COLO668 (cell line): ENCODE results near the gene DPF3.

Experiments used
- DNase-seq: peaks from one replicate; lab custom pipeline; 2025; ENCODE audit not compliant: unreplicated experiment; lab: John Stamatoyannopoulos, UW

The DPF3 gene

GRCh38 chr14:72801381-72801812 is 92.5 kb downstream of the DPF3 start:
- DNase-seq: no peak

- no peak for DNase-seq
Observed at GRCh38 chr14:72800848-72801370, 93.0 kb downstream of the DPF3 start.

- no peak for DNase-seq
Observed at GRCh38 chr14:72800296-72800695, 93.6 kb downstream of the DPF3 start.

- DNase-seq: no peak
Observed at GRCh38 chr14:72796935-72797334, 97.0 kb downstream of the DPF3 start.

GRCh38 chr14:72793156-72793939 is 100.6 kb downstream of the DPF3 start:
- DNase-seq: no peak

- no peak for DNase-seq
Observed at GRCh38 chr14:72792051-72792788, 101.7 kb downstream of the DPF3 start.

- DNase-seq: no peak
Observed at GRCh38 chr14:72790887-72791566, 102.9 kb downstream of the DPF3 start.

- no peak for DNase-seq
Observed at GRCh38 chr14:72788972-72789728, 104.8 kb downstream of the DPF3 start.

GRCh38 chr14:72788255-72788654 is 105.6 kb downstream of the DPF3 start:
- DNase-seq: no peak

- no peak for DNase-seq
Observed at GRCh38 chr14:72787841-72788240, 106.1 kb downstream of the DPF3 start.

GRCh38 chr14:72786378-72787350 is 107.2 kb downstream of the DPF3 start:
- DNase-seq: no peak

- no peak for DNase-seq
Observed at GRCh38 chr14:72783741-72784140, 110.2 kb downstream of the DPF3 start.

- DNase-seq: no peak
Observed at GRCh38 chr14:72782817-72783216, 111.1 kb downstream of the DPF3 start.

- no peak for DNase-seq
Observed at GRCh38 chr14:72781561-72782508, 112.1 kb downstream of the DPF3 start.

GRCh38 chr14:72780751-72781150 is 113.2 kb downstream of the DPF3 start:
- DNase-seq: no peak

GRCh38 chr14:72779679-72780078 is 114.2 kb downstream of the DPF3 start:
- DNase-seq: no peak

- no peak for DNase-seq
Observed at GRCh38 chr14:72777636-72778035, 116.3 kb downstream of the DPF3 start.

- no peak for DNase-seq
Observed at GRCh38 chr14:72776701-72777261, 117.1 kb downstream of the DPF3 start.
